22Rv1 (cell line): Measurements from ENCODE around the gene AUTS2.

Source experiments
- H3K27ac ChIP-seq: fragments of 450-650 bp; 2 replicates; pipeline ENCODE4 v1.5.1; 2017
- ZFX ChIP-seq: fragments of 450-650 bp; IDR thresholded peaks from 2 replicates; pipeline ENCODE4 v1.6.1; 2017; ENCODE audit warnings: antibody characterized with exemption, borderline replicate concordance
- TF ChIP-seq, protein P1 (sequence below): fragments of 450-650 bp; IDR thresholded peaks from 2 replicates; pipeline ENCODE4 v1.5.1; 2017; ENCODE audit warnings: mild to moderate bottlenecking

AUTS2 gene

DNA sequence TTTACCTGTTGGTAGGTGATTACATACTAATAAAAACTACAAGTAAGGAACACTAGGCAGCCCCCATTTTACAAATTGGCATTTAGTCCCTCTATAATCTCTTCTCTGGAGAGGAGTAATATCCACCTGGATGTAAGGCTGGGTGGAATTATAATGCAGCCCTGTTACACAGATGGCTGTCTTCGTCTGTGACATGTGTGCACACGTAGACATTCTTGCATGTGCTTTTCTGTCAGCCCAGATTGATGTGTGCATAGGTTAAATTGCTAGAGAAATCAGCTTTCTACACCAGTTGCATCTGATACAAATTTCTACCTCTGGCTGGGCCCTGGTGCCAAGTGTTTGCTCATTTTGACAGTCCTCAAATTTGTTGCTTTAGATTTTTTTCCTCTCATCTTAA is 715.9 kb downstream of the AUTS2 start:
- TF ChIP-seq, protein P1, sequence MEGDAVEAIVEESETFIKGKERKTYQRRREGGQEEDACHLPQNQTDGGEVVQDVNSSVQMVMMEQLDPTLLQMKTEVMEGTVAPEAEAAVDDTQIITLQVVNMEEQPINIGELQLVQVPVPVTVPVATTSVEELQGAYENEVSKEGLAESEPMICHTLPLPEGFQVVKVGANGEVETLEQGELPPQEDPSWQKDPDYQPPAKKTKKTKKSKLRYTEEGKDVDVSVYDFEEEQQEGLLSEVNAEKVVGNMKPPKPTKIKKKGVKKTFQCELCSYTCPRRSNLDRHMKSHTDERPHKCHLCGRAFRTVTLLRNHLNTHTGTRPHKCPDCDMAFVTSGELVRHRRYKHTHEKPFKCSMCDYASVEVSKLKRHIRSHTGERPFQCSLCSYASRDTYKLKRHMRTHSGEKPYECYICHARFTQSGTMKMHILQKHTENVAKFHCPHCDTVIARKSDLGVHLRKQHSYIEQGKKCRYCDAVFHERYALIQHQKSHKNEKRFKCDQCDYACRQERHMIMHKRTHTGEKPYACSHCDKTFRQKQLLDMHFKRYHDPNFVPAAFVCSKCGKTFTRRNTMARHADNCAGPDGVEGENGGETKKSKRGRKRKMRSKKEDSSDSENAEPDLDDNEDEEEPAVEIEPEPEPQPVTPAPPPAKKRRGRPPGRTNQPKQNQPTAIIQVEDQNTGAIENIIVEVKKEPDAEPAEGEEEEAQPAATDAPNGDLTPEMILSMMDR: no peak
- TF ChIP-seq ZFX: no peak
- H3K27ac ChIP-seq: no peak overlapping the region

GRCh38 chr7:70316745-70317144 is 718.5 kb downstream of the AUTS2 start:
- H3K27ac ChIP-seq: no peak overlapping the region
- TF ChIP-seq, protein P1: no peak
- no peak for TF ChIP-seq ZFX

DNA sequence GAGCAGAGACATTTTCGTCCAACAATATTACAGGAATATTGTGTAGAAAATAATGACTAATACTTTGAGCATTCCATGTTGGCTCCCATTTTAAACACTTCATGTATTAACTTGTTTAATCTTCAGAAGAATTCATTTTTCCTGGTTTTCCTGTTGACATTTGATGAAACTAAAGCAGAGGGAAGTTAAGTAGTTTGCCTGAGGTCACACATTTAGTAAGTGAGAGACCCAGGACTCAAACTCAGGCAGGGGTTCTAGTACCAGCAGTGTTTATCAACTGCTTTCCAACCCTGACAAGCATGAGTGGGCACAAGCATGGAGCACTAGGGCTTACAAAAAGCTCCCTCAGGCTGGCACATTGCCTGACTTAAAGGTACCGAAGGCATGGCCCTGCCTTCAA is 719.1 kb downstream of the AUTS2 start:
- no peak overlapping the region for H3K27ac ChIP-seq
- TF ChIP-seq, protein P1: no peak

DNA sequence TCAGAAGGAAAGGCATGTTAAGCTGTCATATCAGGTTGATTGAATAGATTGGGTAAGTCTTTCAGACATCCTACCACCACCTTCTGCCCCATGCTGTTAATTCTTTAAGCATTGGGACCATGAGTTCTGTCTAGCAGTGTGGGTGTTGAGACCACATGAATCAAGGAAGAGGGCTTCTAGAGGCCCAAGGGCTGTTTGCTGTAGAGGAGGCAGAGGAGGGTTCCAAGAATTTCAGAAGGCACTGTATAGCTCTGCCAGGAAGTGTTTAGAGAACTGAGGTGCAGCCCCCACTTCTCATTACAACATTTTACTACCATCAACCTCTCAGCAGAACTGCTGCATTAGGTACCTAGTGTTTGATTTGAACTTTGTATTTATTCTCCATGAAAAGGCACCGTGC is 720.2 kb downstream of the AUTS2 start:
- no peak overlapping the region for H3K27ac ChIP-seq
- TF ChIP-seq, protein P1: no peak
- no peak for TF ChIP-seq ZFX

DNA sequence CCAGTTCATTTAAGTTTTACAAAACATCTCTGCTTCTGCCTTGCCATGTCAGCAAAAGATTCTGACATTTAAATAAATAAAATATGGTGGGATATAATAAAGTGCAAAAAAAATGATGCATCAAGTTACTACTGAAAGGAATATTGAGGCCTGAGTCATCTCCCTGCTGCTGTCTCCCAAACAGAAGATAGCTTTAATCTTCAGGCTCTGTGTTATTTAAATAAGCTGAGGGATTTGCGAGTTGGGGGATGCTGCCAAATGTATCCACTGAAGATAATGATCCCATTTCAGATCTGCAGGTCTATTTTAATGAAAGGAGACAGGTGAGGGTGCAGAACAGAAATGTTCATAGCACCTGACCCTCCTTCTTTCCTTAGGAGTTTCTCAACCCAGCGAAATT is 720.8 kb downstream of the AUTS2 start:
- TF ChIP-seq, protein P1: no peak
- TF ChIP-seq ZFX: no peak
- no peak overlapping the region for H3K27ac ChIP-seq

- TF ChIP-seq, protein P1: no peak
- TF ChIP-seq ZFX: no peak
- no peak overlapping the region for H3K27ac ChIP-seq
These were observed 722.8 kb downstream of the AUTS2 start for GRCh38 chr7:70321016-70321590.

DNA sequence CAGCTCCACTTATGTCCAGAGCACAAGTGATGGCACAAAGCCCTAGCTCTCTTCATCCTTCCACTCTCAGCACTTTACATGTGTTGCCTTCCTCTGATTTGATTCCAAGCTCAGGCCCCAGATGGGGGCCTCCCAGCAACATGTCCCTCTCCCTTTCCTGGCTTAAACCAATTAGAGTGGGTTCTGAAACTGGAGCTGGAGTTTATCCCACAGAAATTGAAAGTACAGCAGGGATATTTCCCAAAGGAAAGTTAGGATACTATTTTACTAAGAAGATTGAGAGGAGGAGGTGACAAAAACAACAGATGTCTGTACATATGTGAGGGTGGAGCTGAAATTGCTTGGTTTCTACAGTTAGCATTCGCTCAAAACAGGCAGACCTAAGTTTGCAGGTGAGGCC is 724.6 kb downstream of the AUTS2 start:
- no peak overlapping the region for H3K27ac ChIP-seq
- TF ChIP-seq, protein P1: no peak
- no peak for TF ChIP-seq ZFX
